Measurements from ENCODE around the gene KDM5A. TPM values are rescaled to one million over a fixed set of nuclear protein-coding genes. Genes with fewer than 3 reads are reported as not detected.

KDM5A gene
- total RNA-seq, 3 donors from 2014 or later = 58.7 to 71.1 (median 66.0) TPM

DNA sequence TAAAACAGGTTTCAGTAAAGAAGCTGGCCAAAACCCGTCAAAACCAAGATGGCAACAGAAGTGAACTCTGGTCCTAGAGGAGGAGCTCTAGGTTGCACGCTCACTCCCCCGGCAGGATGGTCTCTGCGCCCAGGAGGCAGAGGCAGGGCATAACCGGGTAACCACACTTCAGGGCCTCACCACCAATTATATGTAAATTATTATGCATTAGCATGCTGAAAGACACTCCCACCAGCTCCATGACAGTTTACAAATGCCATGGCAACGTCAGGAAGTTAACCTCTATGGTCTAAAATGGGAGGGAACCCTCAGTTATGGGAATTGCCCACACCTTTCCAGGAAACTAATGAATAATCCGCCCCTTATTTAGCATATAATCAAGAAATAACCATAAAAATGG, 155.1 kb downstream of the KDM5A start:
- H3K4me1 Mint-ChIP-seq (ENCODE audit: low read depth) = no peaks in the 10 kb centered on the region
- H3K4me3 Mint-ChIP-seq = no peak overlapping the region
- DNase-seq (no peak), ATAC-seq (no peak)
- peaks cover 18% of the 10 kb centered on the region for H3K9me3 Mint-ChIP-seq
- peaks cover 8% of the 10 kb centered on the region for H3K27me3 Mint-ChIP-seq (ENCODE audit: low read depth)
- H3K36me3 Mint-ChIP-seq (ENCODE audit: insufficient read depth) = no peaks in the 10 kb centered on the region

GRCh38 chr12:233615-233968, 155.5 kb downstream of the KDM5A start:
- peaks cover 18% of the 10 kb centered on the region for H3K9me3 Mint-ChIP-seq
- peaks cover 5% of the 10 kb centered on the region for H3K27me3 Mint-ChIP-seq (ENCODE audit: low read depth)
- no peaks in the 10 kb centered on the region for H3K4me1 Mint-ChIP-seq (ENCODE audit: low read depth)
- no peaks in the 10 kb centered on the region for H3K36me3 Mint-ChIP-seq (ENCODE audit: insufficient read depth)
- ATAC-seq (no peak), DNase-seq (no peak)
- no peak overlapping the region for H3K4me3 Mint-ChIP-seq

GRCh38 chr12:232731-233614, 156.1 kb downstream of the KDM5A start:
- no peak for ATAC-seq
- Mint-ChIP-seq H3K27me3 (ENCODE audit: low read depth) (peaks cover 1% of the 10 kb centered on the region), H3K4me3 (no peak overlapping the region), H3K9me3 (peaks cover 18% of the 10 kb centered on the region), H3K4me1 (ENCODE audit: low read depth) (no peaks in the 10 kb centered on the region), H3K36me3 (ENCODE audit: insufficient read depth) (no peaks in the 10 kb centered on the region)
- DNase-seq = no peak

GRCh38 chr12:230925-231671, 158.0 kb downstream of the KDM5A start:
- ATAC-seq = no peak
- peaks cover 2% of the 10 kb centered on the region for H3K27me3 Mint-ChIP-seq (ENCODE audit: low read depth)

More at GRCh38 chr12:230925-231671, 158.0 kb downstream of the KDM5A start:
- Mint-ChIP-seq H3K4me3 (no peak overlapping the region), H3K36me3 (ENCODE audit: insufficient read depth) (no peaks in the 10 kb centered on the region), H3K9me3 (peaks cover 12% of the 10 kb centered on the region), H3K4me1 (ENCODE audit: low read depth) (no peaks in the 10 kb centered on the region)
- no peak for DNase-seq

Other genes starting within 250 kb of the KDM5A start
- under 1 TPM in 2 of 3 donors, not detected in 1; 0.11 to 0.42 TPM for gene SLC6A12, start 175.2 kb downstream of the KDM5A start, total RNA-seq
- under 1 TPM in 1 of 3 donors, not detected in 2; 0.81 TPM for gene SLC6A13, start 126.5 kb downstream of the KDM5A start, total RNA-seq
- 1 to 10 TPM; 6.9 to 8.8 (median 8.1) TPM for gene CCDC77, start 12.3 kb upstream of the KDM5A start, total RNA-seq
- gene B4GALNT3, start 70.6 kb upstream of the KDM5A start, total RNA-seq = 1 to 10 TPM in 2 of 3 donors, under 1 TPM in 1; 0.87 to 2.9 (median 2.1) TPM